Cardiac fibroblast (primary cell): ENCODE results near the gene CARMIL1.
A peak's percentile ranks its signal among the peaks of the same experiment; 100 is the strongest.

Source experiments
- DNase-seq, 2 donors: peaks; one replicate each; pipeline versions ENCODE4 v3.0.0 to v3.0.0-alpha.2; 2010; ENCODE audit warnings: low read depth in 2 of 2
- H3K4me3 ChIP-seq, 2 donors: replicated peaks in 1 of 2; 1 replicate in 1 of 2; 2 replicates in 1 of 2; pipeline ENCODE4 v1.5.1; 2011; ENCODE audit warnings: low read depth in 2 of 2, low read length in 2 of 2, mild to moderate bottlenecking in 2 of 2, moderate library complexity in 1 of 2
- TF ChIP-seq, protein P1 (sequence below): IDR thresholded peaks from one replicate; pipeline ENCODE4 v1.5.1; 2011; ENCODE audit warnings: low read depth, mild to moderate bottlenecking, low read length, inconsistent platforms

Gene CARMIL1

DNA sequence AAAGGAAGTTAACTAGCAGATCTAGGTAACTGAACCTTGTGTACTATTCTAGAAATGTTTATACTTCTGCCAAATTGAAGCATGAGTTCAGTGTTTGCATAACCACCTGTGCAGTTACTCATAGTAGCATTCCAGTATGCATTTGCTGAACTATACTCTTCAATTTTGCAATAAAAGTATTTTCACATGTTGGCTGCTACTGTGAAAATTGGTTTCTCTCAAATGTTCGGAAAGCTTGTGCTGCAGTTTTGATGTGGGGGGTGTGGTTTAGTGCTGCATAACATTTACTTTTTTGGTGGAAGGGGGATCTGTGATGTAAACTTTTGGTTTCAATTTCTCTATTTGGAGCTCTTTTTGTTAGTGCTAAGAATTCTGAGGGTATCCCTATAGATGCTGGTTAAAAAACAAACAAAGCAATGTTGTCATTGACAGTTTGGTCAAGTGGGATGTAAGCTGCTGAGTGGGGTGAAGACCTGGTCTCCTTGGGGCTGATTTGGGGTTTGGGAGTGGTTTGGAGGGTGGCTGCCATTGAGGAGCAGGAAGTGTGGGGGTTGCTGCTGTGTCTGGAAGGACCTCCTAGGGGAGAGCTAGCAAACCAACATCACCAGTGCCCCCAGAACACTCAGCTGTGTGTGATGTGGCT, 87.8 kb downstream of the CARMIL1 start:
- TF ChIP-seq, protein P1, sequence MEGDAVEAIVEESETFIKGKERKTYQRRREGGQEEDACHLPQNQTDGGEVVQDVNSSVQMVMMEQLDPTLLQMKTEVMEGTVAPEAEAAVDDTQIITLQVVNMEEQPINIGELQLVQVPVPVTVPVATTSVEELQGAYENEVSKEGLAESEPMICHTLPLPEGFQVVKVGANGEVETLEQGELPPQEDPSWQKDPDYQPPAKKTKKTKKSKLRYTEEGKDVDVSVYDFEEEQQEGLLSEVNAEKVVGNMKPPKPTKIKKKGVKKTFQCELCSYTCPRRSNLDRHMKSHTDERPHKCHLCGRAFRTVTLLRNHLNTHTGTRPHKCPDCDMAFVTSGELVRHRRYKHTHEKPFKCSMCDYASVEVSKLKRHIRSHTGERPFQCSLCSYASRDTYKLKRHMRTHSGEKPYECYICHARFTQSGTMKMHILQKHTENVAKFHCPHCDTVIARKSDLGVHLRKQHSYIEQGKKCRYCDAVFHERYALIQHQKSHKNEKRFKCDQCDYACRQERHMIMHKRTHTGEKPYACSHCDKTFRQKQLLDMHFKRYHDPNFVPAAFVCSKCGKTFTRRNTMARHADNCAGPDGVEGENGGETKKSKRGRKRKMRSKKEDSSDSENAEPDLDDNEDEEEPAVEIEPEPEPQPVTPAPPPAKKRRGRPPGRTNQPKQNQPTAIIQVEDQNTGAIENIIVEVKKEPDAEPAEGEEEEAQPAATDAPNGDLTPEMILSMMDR = no peak
- H3K4me3 ChIP-seq = no peak overlapping the region
- DNase-seq = peak in 1 of 2 donors; percentile 38

DNA sequence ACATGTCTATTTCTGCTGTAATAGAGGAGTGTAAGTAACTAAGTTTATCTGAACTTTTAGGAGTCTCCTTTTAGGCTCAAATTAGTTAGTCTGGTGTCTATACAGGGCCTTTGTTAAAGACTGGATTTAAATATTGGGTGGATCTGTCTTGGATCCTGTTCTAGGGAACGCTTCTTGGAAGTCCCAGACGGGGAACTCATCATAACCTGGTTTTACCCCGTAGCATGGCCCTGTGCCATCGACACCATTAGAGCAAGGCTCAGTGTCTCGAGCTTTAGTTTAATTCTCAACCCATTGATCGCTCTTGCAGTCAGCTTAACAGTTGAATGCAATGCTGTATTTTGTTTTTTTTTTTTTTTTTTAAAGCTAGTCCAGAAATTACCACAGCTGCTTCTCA, 89.9 kb downstream of the CARMIL1 start:
- H3K4me3 ChIP-seq = no peak overlapping the region
- TF ChIP-seq, protein P1 = no peak
- DNase-seq = no peak

DNA sequence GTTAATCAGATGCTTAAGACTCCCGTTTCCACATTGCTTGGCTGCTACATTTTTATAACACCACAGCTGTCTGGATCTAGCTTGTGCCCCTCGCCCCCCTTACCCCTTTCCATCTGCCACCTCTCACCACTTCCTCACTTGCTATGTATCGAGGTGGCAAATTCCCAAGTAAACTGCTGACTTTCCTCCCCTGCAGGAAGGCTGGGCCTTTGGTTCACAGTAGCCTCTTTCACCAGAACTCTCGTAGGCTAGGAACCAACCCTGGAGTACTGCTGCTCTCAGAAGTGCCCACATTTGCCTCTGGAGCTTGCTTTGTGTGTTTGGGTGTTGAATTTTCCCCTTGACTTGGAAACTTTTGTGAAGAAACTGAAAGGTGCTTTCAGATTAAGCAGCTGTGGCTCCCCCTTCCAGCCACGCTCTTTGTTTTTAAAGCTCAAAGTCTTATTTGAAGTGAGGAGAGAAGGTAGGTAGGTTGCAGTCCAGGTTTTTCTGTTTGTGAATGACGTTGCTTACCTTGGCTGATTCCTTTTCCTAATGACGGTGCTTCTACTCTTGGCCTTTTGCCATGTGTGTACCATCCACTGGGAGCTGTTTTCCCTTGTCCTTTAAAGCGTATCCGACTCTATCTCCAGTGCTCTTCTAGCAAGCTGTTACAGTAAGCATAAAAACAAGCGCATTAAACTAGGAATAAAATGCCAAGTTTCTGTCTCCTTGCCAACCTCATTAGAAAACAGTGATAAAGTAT, 90.4 kb downstream of the CARMIL1 start:
- TF ChIP-seq, protein P1 = no peak
- no peak overlapping the region for H3K4me3 ChIP-seq
- peak in 1 of 2 donors; percentile 88 for DNase-seq

DNA sequence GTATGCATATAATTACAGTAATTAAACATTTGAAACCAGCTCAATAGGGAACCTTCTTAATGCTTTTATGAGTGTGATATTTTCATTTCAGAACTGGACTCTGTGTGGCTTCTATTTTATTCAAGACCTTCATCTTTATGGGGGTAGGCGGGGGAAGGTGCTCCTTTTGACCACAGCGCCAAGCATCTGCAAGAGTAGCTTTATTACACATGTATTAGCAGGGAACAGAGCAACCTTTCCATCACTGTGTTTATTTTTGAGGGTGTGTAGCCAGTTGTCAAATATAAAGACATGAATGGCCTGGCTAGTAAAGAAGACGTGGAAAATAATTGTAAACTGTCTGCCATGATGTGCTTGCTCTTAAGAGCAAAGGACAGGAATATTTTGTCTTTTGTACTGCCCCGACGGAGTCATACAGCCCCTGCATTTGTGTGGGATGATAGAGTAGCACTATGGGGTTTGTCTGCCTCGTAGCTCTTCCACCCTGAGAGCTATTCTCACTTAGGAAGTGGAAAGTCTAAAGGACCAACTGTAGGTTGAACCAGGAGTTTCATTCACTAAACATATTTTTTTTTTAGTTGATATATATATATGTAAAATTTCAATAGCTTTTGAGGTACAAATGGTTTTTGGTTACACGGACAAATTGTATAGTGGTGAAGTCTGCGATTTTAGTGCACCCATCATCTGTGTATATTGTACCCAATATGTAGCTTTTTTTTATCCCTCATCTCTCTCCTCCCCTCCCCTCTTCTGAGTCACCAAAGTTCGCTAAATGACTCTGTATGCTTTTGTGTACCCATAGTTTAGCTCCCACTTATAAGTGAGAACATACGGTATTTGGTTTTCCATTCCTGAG, 91.2 kb downstream of the CARMIL1 start:
- H3K4me3 ChIP-seq = no peak overlapping the region
- TF ChIP-seq, protein P1 = no peak
- no peak for DNase-seq

DNA sequence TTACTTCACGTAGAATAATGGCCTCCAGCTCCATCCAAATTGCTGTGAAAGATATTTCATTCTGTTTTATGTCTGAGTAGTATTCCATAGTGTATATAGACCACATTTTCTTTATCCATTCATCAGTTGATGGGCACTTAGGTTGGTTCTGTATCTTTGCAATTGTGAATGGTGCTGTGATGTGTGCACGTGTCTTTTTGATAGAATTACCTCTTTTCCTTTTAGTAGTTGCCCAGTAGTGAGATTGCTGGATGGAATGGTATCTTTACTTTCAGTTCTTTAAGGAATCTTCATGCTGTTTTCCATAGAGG, 91.8 kb downstream of the CARMIL1 start:
- TF ChIP-seq, protein P1 = no peak
- no peak overlapping the region for H3K4me3 ChIP-seq
- no peak for DNase-seq

DNA sequence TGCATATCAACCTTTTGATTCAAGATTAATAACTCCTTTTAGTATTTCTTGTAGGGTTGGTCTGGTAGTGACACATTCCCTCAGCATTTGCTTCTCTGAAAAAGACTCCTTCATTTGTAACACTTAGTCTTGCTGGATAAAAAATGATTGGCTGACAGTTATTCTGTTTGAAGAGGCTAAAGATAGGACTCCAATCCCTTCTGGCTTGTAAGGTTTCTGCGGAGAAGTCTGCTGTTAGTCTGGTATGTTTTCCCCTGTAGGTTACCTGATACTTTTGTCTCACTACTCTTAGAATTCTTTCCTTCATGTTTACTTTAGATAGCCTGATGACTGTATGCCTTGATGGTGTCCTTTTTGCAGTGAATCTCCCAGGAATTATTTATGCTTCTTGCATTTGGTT, 96.0 kb downstream of the CARMIL1 start:
- TF ChIP-seq, protein P1 = no peak
- H3K4me3 ChIP-seq = no peak overlapping the region
- DNase-seq = no peak
